Activated B cell treated with CpG ODN at 0.5 μM for 24 hours (primary cell): ENCODE measurements around the gene MIEN1. TPM values are rescaled to one million over a fixed set of nuclear protein-coding genes. Genes with fewer than 3 reads are reported as not detected.
"Not testable (repeated sequence)": the region's sequence is repeated elsewhere in the genome, so short reads cannot be mapped to it uniquely, and the experiment has no call there.

Source experiments
- ATAC-seq: fragments of 200-7000 bp; cut with Tn5 transposase; one replicate; pipeline ENCODE4 v1.10.0; 2021; ENCODE audit warnings: low read depth, mild to moderate bottlenecking, moderate library complexity
- CTCF ChIA-PET: fragments of 350-600 bp; sonication (Branson Sonifier 250); formaldehyde crosslinking; loops from one replicate; lab custom pipeline; 2021; ENCODE audit warnings: antibody characterized with exemption; lab: Charles Lee
- POLR2A ChIA-PET: fragments of 350-600 bp; sonication (Branson Sonifier 250); formaldehyde crosslinking; loops from one replicate; lab custom pipeline; 2021; ENCODE audit warnings: antibody characterized with exemption; lab: Charles Lee
- DNase-seq: peaks from one replicate; pipeline ENCODE4 v3.0.0; 2022
- H3K27ac Mint-ChIP-seq: one replicate; pipeline ENCODE4 v1.8.0; 2020; ENCODE audit warnings: mixed read lengths
- H3K27me3 Mint-ChIP-seq: one replicate; pipeline ENCODE4 v1.8.0; 2021; ENCODE audit warnings: mixed read lengths
- H3K36me3 Mint-ChIP-seq: one replicate; pipeline ENCODE4 v1.8.0; 2021; ENCODE audit warnings: low read depth, mixed read lengths
- H3K4me1 Mint-ChIP-seq: one replicate; pipeline ENCODE4 v1.8.0; 2021; ENCODE audit warnings: mixed read lengths
- H3K4me3 Mint-ChIP-seq: one replicate; pipeline ENCODE4 v1.8.0; 2020; ENCODE audit warnings: mild to moderate bottlenecking, mixed read lengths
- H3K9me3 Mint-ChIP-seq: one replicate; pipeline ENCODE4 v1.8.0; 2020; ENCODE audit warnings: mixed read lengths
- CTCF ChIP-seq: fragments of 200-600 bp; IDR thresholded peaks from one replicate; pipeline ENCODE4 v1.8.0; 2022; ENCODE audit warnings: antibody characterized with exemption, mild to moderate bottlenecking
- intact Hi-C: fragments of 100-400 bp; cut with micrococcal nuclease; formaldehyde crosslinking; loops from one replicate; pipeline ENCODE4 v1.15.1; 2024
- total RNA-seq: library from RNA; stranded (reverse); gene quantifications from 2 replicates; pipeline ENCODE4 v1.2.3, GENCODE V29; 2022

MIEN1 gene
- total RNA-seq, 1 donor from 2014 or later = 42.2 TPM

- Mint-ChIP-seq H3K36me3 (no peaks in the 10 kb centered on the region), H3K27ac (no peak overlapping the region), H3K9me3 (no peaks in the 10 kb centered on the region), H3K4me3 (no peak overlapping the region), H3K27me3 (no peaks in the 10 kb centered on the region), H3K4me1 (no peaks in the 10 kb centered on the region)
- intact Hi-C loops = no loop called here
- ChIA-PET POLR2A (no interaction called here), CTCF (no interaction called here)
- no peak for TF ChIP-seq CTCF
- DNase-seq (no peak), ATAC-seq (no peak)
Measured at GRCh38 chr17:39716879-39717536, 13.3 kb downstream of the MIEN1 start.

- intact Hi-C loops = no loop called here
- POLR2A ChIA-PET = interaction anchor here (0.6 kb wide), 1 partner anchor 846 kb away, joined by 8 read pairs; the partner anchor contains the start of gene LASP1
- ATAC-seq (no peak), DNase-seq (no peak)
- Mint-ChIP-seq H3K27me3 (no peaks in the 10 kb centered on the region), H3K4me1 (no peaks in the 10 kb centered on the region), H3K4me3 (no peak overlapping the region), H3K9me3 (no peaks in the 10 kb centered on the region), H3K36me3 (no peaks in the 10 kb centered on the region), H3K27ac (no peak overlapping the region)
- no peak for TF ChIP-seq CTCF
- CTCF ChIA-PET = no interaction called here
Measured at GRCh38 chr17:39716073-39716818, 14.1 kb downstream of the MIEN1 start.

- DNase-seq (no peak), ATAC-seq (no peak)
- CTCF ChIA-PET = no interaction called here
- no peak for TF ChIP-seq CTCF
- no peaks in the 10 kb centered on the region for H3K27me3 Mint-ChIP-seq
- POLR2A ChIA-PET = no interaction called here
- H3K27ac Mint-ChIP-seq = no peak overlapping the region
- no peak overlapping the region for H3K4me3 Mint-ChIP-seq
- intact Hi-C loops = no loop called here
- H3K4me1 Mint-ChIP-seq = no peaks in the 10 kb centered on the region
- no peaks in the 10 kb centered on the region for H3K9me3 Mint-ChIP-seq
- H3K36me3 Mint-ChIP-seq = no peaks in the 10 kb centered on the region
Measured at GRCh38 chr17:39715375-39716072, 14.8 kb downstream of the MIEN1 start.

GRCh38 chr17:39714234-39714633 is 16.1 kb downstream of the MIEN1 start:
- no peaks in the 10 kb centered on the region for H3K36me3 Mint-ChIP-seq
- H3K27me3 Mint-ChIP-seq = no peaks in the 10 kb centered on the region
- CTCF ChIA-PET = no interaction called here
- peaks cover 5% of the 10 kb centered on the region for H3K4me1 Mint-ChIP-seq
- intact Hi-C loops = no loop called here
- TF ChIP-seq CTCF = no peak
- POLR2A ChIA-PET = interaction anchor here (0.7 kb wide), 2 partner anchors 10 to 34 kb away, joined by 3 read pairs; no protein-coding TSS in a partner anchor
- H3K9me3 Mint-ChIP-seq = no peaks in the 10 kb centered on the region
- H3K27ac Mint-ChIP-seq = no peak overlapping the region
- no peak overlapping the region for H3K4me3 Mint-ChIP-seq
- DNase-seq = no peak
- no peak for ATAC-seq

- ChIA-PET CTCF (no interaction called here), POLR2A (no interaction called here)
- Mint-ChIP-seq H3K36me3 (no peaks in the 10 kb centered on the region), H3K4me3 (no peak overlapping the region), H3K27me3 (no peaks in the 10 kb centered on the region), H3K27ac (no peak overlapping the region), H3K9me3 (no peaks in the 10 kb centered on the region), H3K4me1 (peaks cover 10% of the 10 kb centered on the region)
- DNase-seq (no peak), ATAC-seq (no peak)
- intact Hi-C loops = no loop called here
- no peak for TF ChIP-seq CTCF
Measured at GRCh38 chr17:39711851-39712250, 18.5 kb downstream of the MIEN1 start.

GRCh38 chr17:39711071-39711470 is 19.3 kb downstream of the MIEN1 start:
- CTCF ChIA-PET, DNase-seq, ATAC-seq, H3K4me3 Mint-ChIP-seq, H3K27me3 Mint-ChIP-seq, POLR2A ChIA-PET, H3K9me3 Mint-ChIP-seq, H3K36me3 Mint-ChIP-seq, intact Hi-C loops, H3K27ac Mint-ChIP-seq: not testable (repeated sequence)
- H3K4me1 Mint-ChIP-seq = peaks cover 13% of the 10 kb centered on the region
